Neural progenitor cell (in vitro differentiated cells): ENCODE results near the gene SDK1. TPM values are rescaled to one million over a fixed set of nuclear protein-coding genes. Genes with fewer than 3 reads are reported as not detected.
A peak's percentile ranks its signal among the peaks of the same experiment; 100 is the strongest.

Experiments
- DNase-seq: peaks from one replicate; pipeline ENCODE4 v3.0.0-alpha.2; 2016; ENCODE audit warnings: low spot score
- H2AFZ ChIP-seq: fragments of 200-600 bp; sonication (generic); replicated peaks from 2 replicates; pipeline ENCODE4 v1.6.1; 2016; ENCODE audit warnings: antibody characterized with exemption
- H3F3A ChIP-seq: fragments of 200-600 bp; sonication (generic); 2 replicates; pipeline ENCODE4 v1.6.1; 2016; ENCODE audit warnings: antibody characterized with exemption, low read depth
- H3K27ac ChIP-seq: fragments of 200-600 bp; sonication (generic); 2 replicates; pipeline ENCODE4 v1.5.1; 2016; ENCODE audit warnings: mild to moderate bottlenecking
- H3K27me3 ChIP-seq: fragments of 200-600 bp; sonication (generic); 2 replicates; pipeline ENCODE4 v1.6.1; 2016; ENCODE audit warnings: mild to moderate bottlenecking, moderate library complexity
- H3K36me3 ChIP-seq: fragments of 200-600 bp; sonication (generic); 2 replicates; pipeline ENCODE4 v1.5.1; 2016
- H3K4me1 ChIP-seq: fragments of 200-600 bp; sonication (generic); 2 replicates; pipeline ENCODE4 v1.6.1; 2016; ENCODE audit warnings: mixed run types
- H3K4me2 ChIP-seq: fragments of 200-600 bp; sonication (generic); 2 replicates; pipeline ENCODE4 v1.6.1; 2016
- H3K4me3 ChIP-seq: fragments of 200-600 bp; sonication (generic); 2 replicates; pipeline ENCODE4 v1.5.1; 2016
- H3K79me2 ChIP-seq: fragments of 200-600 bp; sonication (generic); 2 replicates; pipeline ENCODE4 v1.6.1; 2016; ENCODE audit warnings: low read depth
- H3K9ac ChIP-seq: fragments of 200-600 bp; sonication (generic); 2 replicates; pipeline ENCODE4 v1.6.1; 2016
- H3K9me3 ChIP-seq: fragments of 200-600 bp; sonication (generic); 2 replicates; pipeline ENCODE4 v1.5.1; 2016; ENCODE audit warnings: low read depth
- H4K20me1 ChIP-seq: fragments of 200-600 bp; sonication (generic); 2 replicates; pipeline ENCODE4 v1.6.1; 2016; ENCODE audit warnings: low read depth
- H3K27ac Mint-ChIP-seq: 3 replicates; pipeline ENCODE4 v1.8.0; 2021; ENCODE audit warnings: mixed read lengths
- H3K27me3 Mint-ChIP-seq: 2 replicates; pipeline ENCODE4 v1.8.0; 2022; ENCODE audit warnings: low read depth, mild to moderate bottlenecking, inconsistent platforms, moderate library complexity, mixed read lengths; ENCODE audit not compliant: insufficient read depth
- H3K36me3 Mint-ChIP-seq: 3 replicates; pipeline ENCODE4 v1.8.0; 2021; ENCODE audit warnings: mixed read lengths
- H3K4me1 Mint-ChIP-seq: 3 replicates; pipeline ENCODE4 v1.8.0; 2021; ENCODE audit warnings: mixed read lengths
- H3K4me3 Mint-ChIP-seq: 3 replicates; pipeline ENCODE4 v1.8.0; 2021; ENCODE audit warnings: mild to moderate bottlenecking, moderate library complexity, mixed read lengths
- H3K9me3 Mint-ChIP-seq: 3 replicates; pipeline ENCODE4 v1.8.0; 2020; ENCODE audit warnings: mixed read lengths
- EZH2 ChIP-seq: fragments of 200-600 bp; sonication (generic); IDR thresholded peaks from 2 replicates; pipeline ENCODE4 v1.6.1; 2017; ENCODE audit warnings: antibody characterized with exemption, mild to moderate bottlenecking, moderate library complexity
- EZH2phosphoT487 ChIP-seq: fragments of 200-600 bp; sonication (generic); IDR thresholded peaks from 2 replicates; pipeline ENCODE4 v1.6.1; 2017; ENCODE audit warnings: antibody characterized with exemption
- total RNA-seq: library from RNA; depleted of rRNA; stranded (reverse); fragments of >200 nt; gene quantifications from 2 replicates; pipeline ENCODE4 v1.2.3, GENCODE V29; 2015; ENCODE audit warnings: low replicate concordance
- TF ChIP-seq, protein P1 (sequence below): fragments of 200-600 bp; sonication (generic); IDR thresholded peaks from 2 replicates; pipeline ENCODE4 v1.5.1; 2017; ENCODE audit warnings: antibody characterized with exemption, mild to moderate bottlenecking

The SDK1 gene
- total RNA-seq, 1 donor from 2014 or later = 4.9 TPM

DNA sequence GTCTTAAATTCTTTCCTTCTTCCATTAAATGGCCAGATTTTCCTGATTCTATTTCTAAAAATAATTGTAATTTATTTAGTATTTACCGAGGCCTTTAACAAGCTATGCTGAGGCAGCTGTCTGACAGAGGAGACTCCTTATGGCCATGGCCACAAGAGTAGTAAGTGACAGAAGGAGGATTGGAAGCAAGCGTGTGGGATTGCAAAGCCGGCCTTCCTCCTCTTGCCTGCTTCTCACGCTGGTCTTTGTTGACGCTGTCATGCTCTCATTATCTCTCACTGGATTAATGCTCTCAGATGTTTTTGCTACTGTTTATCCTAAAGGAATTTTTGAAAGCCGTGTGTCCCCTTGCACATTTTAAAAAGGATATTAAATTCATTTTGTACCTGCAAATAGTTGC is 546.3 kb downstream of the SDK1 start:
- H3K4me2 ChIP-seq = no peak overlapping the region
- H3K36me3 ChIP-seq = no peaks in the 10 kb centered on the region
- no peaks in the 10 kb centered on the region for H3K27me3 Mint-ChIP-seq
- H2AFZ ChIP-seq = no peak overlapping the region
- no peak overlapping the region for H3K27ac Mint-ChIP-seq
- H3K4me3 ChIP-seq = no peak overlapping the region
- H3K4me1 Mint-ChIP-seq = no peaks in the 10 kb centered on the region
- H3K27me3 ChIP-seq = no peaks in the 10 kb centered on the region
- H3K4me3 Mint-ChIP-seq = no peak overlapping the region
- TF ChIP-seq, protein P1, sequence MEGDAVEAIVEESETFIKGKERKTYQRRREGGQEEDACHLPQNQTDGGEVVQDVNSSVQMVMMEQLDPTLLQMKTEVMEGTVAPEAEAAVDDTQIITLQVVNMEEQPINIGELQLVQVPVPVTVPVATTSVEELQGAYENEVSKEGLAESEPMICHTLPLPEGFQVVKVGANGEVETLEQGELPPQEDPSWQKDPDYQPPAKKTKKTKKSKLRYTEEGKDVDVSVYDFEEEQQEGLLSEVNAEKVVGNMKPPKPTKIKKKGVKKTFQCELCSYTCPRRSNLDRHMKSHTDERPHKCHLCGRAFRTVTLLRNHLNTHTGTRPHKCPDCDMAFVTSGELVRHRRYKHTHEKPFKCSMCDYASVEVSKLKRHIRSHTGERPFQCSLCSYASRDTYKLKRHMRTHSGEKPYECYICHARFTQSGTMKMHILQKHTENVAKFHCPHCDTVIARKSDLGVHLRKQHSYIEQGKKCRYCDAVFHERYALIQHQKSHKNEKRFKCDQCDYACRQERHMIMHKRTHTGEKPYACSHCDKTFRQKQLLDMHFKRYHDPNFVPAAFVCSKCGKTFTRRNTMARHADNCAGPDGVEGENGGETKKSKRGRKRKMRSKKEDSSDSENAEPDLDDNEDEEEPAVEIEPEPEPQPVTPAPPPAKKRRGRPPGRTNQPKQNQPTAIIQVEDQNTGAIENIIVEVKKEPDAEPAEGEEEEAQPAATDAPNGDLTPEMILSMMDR = no peak
- TF ChIP-seq EZH2phosphoT487 (no peak), EZH2 (no peak)
- no peak overlapping the region for H3K27ac ChIP-seq
- H3K79me2 ChIP-seq = no peaks in the 10 kb centered on the region
- no peaks in the 10 kb centered on the region for H3K9me3 ChIP-seq
- peaks cover 3% of the 10 kb centered on the region for H3K36me3 Mint-ChIP-seq
- no peaks in the 10 kb centered on the region for H3K9me3 Mint-ChIP-seq
- no peaks in the 10 kb centered on the region for H3K4me1 ChIP-seq
- no peak for DNase-seq
- no peak overlapping the region for H3K9ac ChIP-seq
- no peaks in the 10 kb centered on the region for H4K20me1 ChIP-seq
- no peaks in the 10 kb centered on the region for H3F3A ChIP-seq

- no peaks in the 10 kb centered on the region for H3K27me3 ChIP-seq
- no peak overlapping the region for H3K4me3 Mint-ChIP-seq
- no peaks in the 10 kb centered on the region for H3K36me3 ChIP-seq
- no peak overlapping the region for H3K27ac Mint-ChIP-seq
- no peak overlapping the region for H3K27ac ChIP-seq
- H3K79me2 ChIP-seq = no peaks in the 10 kb centered on the region
- no peaks in the 10 kb centered on the region for H3K9me3 ChIP-seq
- H3K9ac ChIP-seq = no peak overlapping the region
- peaks cover 9% of the 10 kb centered on the region for H3F3A ChIP-seq
- no peak overlapping the region for H3K4me3 ChIP-seq
- DNase-seq = no peak
- H3K36me3 Mint-ChIP-seq = peaks cover 1% of the 10 kb centered on the region
- no peaks in the 10 kb centered on the region for H3K27me3 Mint-ChIP-seq
- peaks cover 11% of the 10 kb centered on the region for H3K9me3 Mint-ChIP-seq
- peaks cover 18% of the 10 kb centered on the region for H3K4me1 ChIP-seq
- no peak overlapping the region for H2AFZ ChIP-seq
- H3K4me1 Mint-ChIP-seq = peaks cover 12% of the 10 kb centered on the region
- H4K20me1 ChIP-seq = no peaks in the 10 kb centered on the region
- TF ChIP-seq, protein P1 = no peak
- no peak for TF ChIP-seq EZH2phosphoT487
- TF ChIP-seq EZH2 = no peak
- no peak overlapping the region for H3K4me2 ChIP-seq
Observed at GRCh38 chr7:3859431-3859830, 558.4 kb downstream of the SDK1 start.

GRCh38 chr7:3860932-3861331 is 559.9 kb downstream of the SDK1 start:
- Histone ChIP-seq H3K9ac (no peak overlapping the region), H3K36me3 (no peaks in the 10 kb centered on the region), H3K4me2 (no peak overlapping the region), H2AFZ (no peak overlapping the region), H3F3A (peaks cover 9% of the 10 kb centered on the region), H3K9me3 (no peaks in the 10 kb centered on the region), H3K4me3 (no peak overlapping the region), H3K4me1 (peaks cover 18% of the 10 kb centered on the region), H3K79me2 (no peaks in the 10 kb centered on the region), H4K20me1 (no peaks in the 10 kb centered on the region), H3K27me3 (no peaks in the 10 kb centered on the region), H3K27ac (no peak overlapping the region)
- H3K4me3 Mint-ChIP-seq = no peak overlapping the region
- TF ChIP-seq EZH2phosphoT487 = no peak
- TF ChIP-seq EZH2 = no peak
- TF ChIP-seq, protein P1 = no peak
- no peak overlapping the region for H3K27ac Mint-ChIP-seq
- peaks cover 12% of the 10 kb centered on the region for H3K4me1 Mint-ChIP-seq
- no peak for DNase-seq
- peaks cover 4% of the 10 kb centered on the region for H3K36me3 Mint-ChIP-seq
- peaks cover 4% of the 10 kb centered on the region for H3K9me3 Mint-ChIP-seq
- H3K27me3 Mint-ChIP-seq = no peaks in the 10 kb centered on the region

DNA sequence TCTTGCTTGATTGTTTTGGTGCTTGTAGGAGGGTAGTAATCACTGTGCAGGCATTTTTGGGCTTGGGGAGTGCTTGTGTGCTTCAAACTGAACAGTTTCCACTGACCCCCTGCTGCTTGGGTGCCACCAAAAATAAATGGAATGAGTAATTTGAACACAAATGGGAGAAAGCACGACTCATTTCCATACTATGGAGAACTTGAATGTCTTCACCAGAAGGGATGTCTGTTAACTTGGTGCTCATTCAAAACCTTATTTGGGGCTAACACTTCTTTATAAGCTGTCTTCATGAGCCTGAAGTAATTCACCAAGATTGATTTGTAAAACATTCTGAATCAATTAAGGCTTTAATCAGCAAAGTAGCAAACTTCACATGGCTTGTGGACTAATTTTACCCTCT is 560.3 kb downstream of the SDK1 start:
- no peaks in the 10 kb centered on the region for H4K20me1 ChIP-seq
- no peaks in the 10 kb centered on the region for H3K27me3 ChIP-seq
- no peaks in the 10 kb centered on the region for H3K9me3 ChIP-seq
- H3K4me2 ChIP-seq = peak overlapping the region; percentile 7
- no peak overlapping the region for H3K27ac Mint-ChIP-seq
- no peaks in the 10 kb centered on the region for H3K27me3 Mint-ChIP-seq
- peaks cover 12% of the 10 kb centered on the region for H3K4me1 Mint-ChIP-seq
- H3K9me3 Mint-ChIP-seq = peaks cover 7% of the 10 kb centered on the region
- no peak for DNase-seq
- no peaks in the 10 kb centered on the region for H3K79me2 ChIP-seq
- TF ChIP-seq, protein P1 = no peak
- no peak overlapping the region for H3K9ac ChIP-seq
- peaks cover 18% of the 10 kb centered on the region for H3K4me1 ChIP-seq
- peaks cover 4% of the 10 kb centered on the region for H3K36me3 Mint-ChIP-seq
- H3K4me3 ChIP-seq = no peak overlapping the region
- H3K36me3 ChIP-seq = no peaks in the 10 kb centered on the region
- H2AFZ ChIP-seq = no peak overlapping the region
- peaks cover 9% of the 10 kb centered on the region for H3F3A ChIP-seq
- H3K4me3 Mint-ChIP-seq = no peak overlapping the region
- no peak overlapping the region for H3K27ac ChIP-seq
